Smooth muscle cell (in vitro differentiated cells): Measurements from ENCODE around the gene DDTL. TPM values are rescaled to one million over a fixed set of nuclear protein-coding genes. Genes with fewer than 3 reads are reported as not detected.
"Not testable (repeated sequence)": the region's sequence is repeated elsewhere in the genome, so short reads cannot be mapped to it uniquely, and the experiment has no call there.

ENCODE experiments used
- DNase-seq: peaks from one replicate; lab custom pipeline; 2025; ENCODE audit not compliant: unreplicated experiment; lab: John Stamatoyannopoulos, UW
- H2AFZ ChIP-seq: fragments of 200-600 bp; sonication (generic); 2 replicates; pipeline ENCODE4 v1.6.0; 2016; ENCODE audit warnings: antibody characterized with exemption, low read depth, mild to moderate bottlenecking
- H3F3A ChIP-seq: fragments of 200-600 bp; sonication (generic); 2 replicates; pipeline ENCODE4 v1.6.0; 2017; ENCODE audit warnings: antibody characterized with exemption, low read depth
- H3K27ac ChIP-seq: fragments of 200-600 bp; sonication (generic); 2 replicates; pipeline ENCODE4 v1.5.1; 2016; ENCODE audit warnings: low read depth, mild to moderate bottlenecking
- H3K27me3 ChIP-seq: fragments of 200-600 bp; sonication (generic); 2 replicates; pipeline ENCODE4 v1.6.1; 2016; ENCODE audit warnings: low read depth, mild to moderate bottlenecking
- H3K36me3 ChIP-seq: fragments of 200-600 bp; sonication (generic); 2 replicates; pipeline ENCODE4 v1.5.1; 2016; ENCODE audit warnings: low read depth
- H3K4me1 ChIP-seq: fragments of 200-600 bp; sonication (generic); 2 replicates; pipeline ENCODE4 v1.5.1; 2016; ENCODE audit warnings: low read depth
- H3K4me2 ChIP-seq: fragments of 200-600 bp; sonication (generic); 2 replicates; pipeline ENCODE4 v1.6.0; 2016; ENCODE audit warnings: mild to moderate bottlenecking
- H3K4me3 ChIP-seq: fragments of 200-600 bp; sonication (generic); 2 replicates; pipeline ENCODE4 v1.5.1; 2016; ENCODE audit warnings: mild to moderate bottlenecking
- H3K79me2 ChIP-seq: fragments of 200-600 bp; sonication (generic); 2 replicates; pipeline ENCODE4 v1.6.0; 2016; ENCODE audit warnings: low read depth, mild to moderate bottlenecking
- H3K9ac ChIP-seq: fragments of 200-600 bp; sonication (generic); 2 replicates; pipeline ENCODE4 v1.6.0; 2016; ENCODE audit warnings: low read depth
- H3K9me3 ChIP-seq: fragments of 200-600 bp; sonication (generic); replicated peaks from 2 replicates; pipeline ENCODE4 v1.5.1; 2016; ENCODE audit warnings: low read depth
- H4K20me1 ChIP-seq: fragments of 200-600 bp; sonication (generic); 2 replicates; pipeline ENCODE4 v1.6.0; 2016; ENCODE audit warnings: low read depth
- CTCF ChIP-seq: fragments of 200-600 bp; sonication (generic); IDR thresholded peaks from 2 replicates; pipeline ENCODE4 v1.5.1; 2017; ENCODE audit warnings: borderline replicate concordance, mild to moderate bottlenecking, antibody characterized with exemption; ENCODE audit not compliant: insufficient read depth, poor library complexity, severe bottlenecking
- WGBS: methylation state at CpG from one replicate; pipeline ENCODE4 v1.1.7; 2016; ENCODE audit warnings: low lambda C conversion rate; 5-methylcytosine and 5-hydroxymethylcytosine counted together
- polyA plus RNA-seq: library from polyadenylated mRNA; unstranded; fragments of >200 nt; fragmentation: Nextera tagmentation; extraction: Ambion mirVana; gene quantifications from 2 replicates; pipeline ENCODE4 v1.2.1, GENCODE V29; 2016
- total RNA-seq: library from RNA; depleted of rRNA; stranded (reverse); fragments of >200 nt; gene quantifications from 2 replicates; pipeline ENCODE4 v1.2.3, GENCODE V29; 2014

DDTL gene
- total and polyA plus RNA-seq, 2 experiments from 2014 or later: 0.24 TPM; not detected in 1

DNA sequence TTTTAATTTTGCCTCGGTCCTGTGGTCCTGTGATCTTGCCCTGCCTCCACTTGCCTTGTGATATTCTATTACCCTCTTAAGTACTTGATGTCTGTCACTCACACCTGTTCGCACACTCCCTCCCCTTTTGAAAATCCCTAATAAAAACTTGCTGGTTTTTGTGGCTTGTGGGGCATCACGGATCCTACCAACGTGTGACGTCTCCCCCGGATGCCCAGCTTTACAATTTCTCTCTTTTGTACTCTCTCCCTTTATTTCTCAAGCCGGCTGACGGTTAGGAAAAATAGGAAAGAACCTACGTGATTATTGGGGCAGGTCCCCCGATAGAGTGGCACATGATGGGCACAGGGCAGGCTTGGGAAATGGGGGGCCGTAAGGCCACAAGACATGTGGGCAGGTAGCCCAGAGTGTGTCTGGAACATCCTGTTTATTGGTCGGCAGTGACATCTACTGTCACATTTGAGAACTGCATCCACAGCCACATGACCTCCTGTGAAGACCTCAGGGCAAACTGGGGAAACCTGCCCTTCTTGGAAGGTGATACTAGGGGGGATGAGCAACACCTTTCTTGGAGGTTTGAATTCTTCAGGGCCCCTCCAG, 10.3 kb upstream of the DDTL start:
- not testable (repeated sequence) for H3K4me3 ChIP-seq, H3F3A ChIP-seq, H3K27ac ChIP-seq, H3K4me1 ChIP-seq, H3K36me3 ChIP-seq, H3K9ac ChIP-seq, H3K9me3 ChIP-seq, H4K20me1 ChIP-seq, H3K27me3 ChIP-seq, H3K79me2 ChIP-seq, H2AFZ ChIP-seq
- peak; percentile 14 for DNase-seq
- TF ChIP-seq CTCF: peak; percentile 86
- WGBS: 13% methylated on average over 12 of the region's 12 CpGs
- H3K4me2 ChIP-seq: peak overlapping the region; percentile 59

- H3K9me3 ChIP-seq, H4K20me1 ChIP-seq, H3K4me2 ChIP-seq, H3F3A ChIP-seq, H3K36me3 ChIP-seq, H3K27me3 ChIP-seq, H3K4me1 ChIP-seq, H3K9ac ChIP-seq, H2AFZ ChIP-seq, DNase-seq, H3K79me2 ChIP-seq, H3K27ac ChIP-seq, H3K4me3 ChIP-seq: not testable (repeated sequence)
- WGBS: no CpG with 5 or more reads among the region's 43 CpGs
Measured at GRCh38 chr22:23961084-23961771, 5.5 kb upstream of the DDTL start, which contains the start of gene GSTT2B. Gene GSTT2B, minus strand, starts transcription at chr22:23961195. Its CDS starts 64 bp downstream, at chr22:23961131.

DNA sequence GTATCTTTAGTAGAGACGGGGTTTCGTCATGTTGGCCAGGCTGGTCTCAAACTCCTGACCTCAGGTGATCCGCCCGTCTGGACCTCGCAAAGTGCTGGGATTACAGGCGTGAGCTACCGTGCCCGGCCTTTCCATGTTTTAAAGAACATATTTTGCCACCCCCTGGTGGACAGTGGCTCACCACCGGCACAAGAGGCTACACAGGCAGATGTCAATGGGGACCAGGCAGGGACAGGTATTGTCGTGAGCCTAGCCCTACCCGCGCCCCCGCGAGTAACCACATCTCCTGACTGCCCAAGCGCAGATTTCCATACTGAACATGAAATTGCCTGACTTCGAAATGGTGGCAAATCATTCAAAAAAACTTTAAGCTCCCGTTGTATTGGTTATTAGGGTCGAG, 594 bp upstream of the DDTL start:
- not testable (repeated sequence) for H3K79me2 ChIP-seq, H3K4me3 ChIP-seq, H2AFZ ChIP-seq, H3K9ac ChIP-seq, H3K27ac ChIP-seq, H3K36me3 ChIP-seq, H3K4me1 ChIP-seq, H3F3A ChIP-seq, H3K27me3 ChIP-seq, H4K20me1 ChIP-seq, H3K9me3 ChIP-seq, DNase-seq, H3K4me2 ChIP-seq
- WGBS: no CpG with 5 or more reads among the region's 18 CpGs

DNA sequence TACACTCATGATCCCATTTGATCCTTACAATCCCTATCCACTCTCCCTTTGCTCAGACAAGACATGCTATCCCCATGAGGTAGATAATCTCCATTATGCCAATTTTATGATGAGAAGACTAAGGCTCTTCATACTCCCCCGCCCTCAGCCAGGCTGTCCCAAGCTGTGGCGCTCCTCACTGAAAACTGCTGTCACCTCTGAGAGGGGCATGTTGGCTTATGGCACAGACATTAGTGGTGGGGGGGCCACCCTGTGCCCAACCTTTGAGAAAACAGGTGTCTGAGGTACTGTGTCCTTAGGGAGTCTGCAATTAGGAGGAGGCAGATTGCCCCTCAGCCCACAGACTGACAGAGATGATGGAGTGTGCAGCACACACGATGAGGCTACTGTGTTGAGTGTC, 2.4 kb downstream of the DDTL start:
- Histone ChIP-seq H3K9ac (no peak overlapping the region), H4K20me1 (no peaks in the 10 kb centered on the region), H3F3A (no peaks in the 10 kb centered on the region), H3K9me3 (no peaks in the 10 kb centered on the region), H2AFZ (no peak overlapping the region), H3K4me2 (no peak overlapping the region), H3K79me2 (peaks cover 3% of the 10 kb centered on the region), H3K4me1 (no peaks in the 10 kb centered on the region), H3K27me3 (no peaks in the 10 kb centered on the region), H3K27ac (no peak overlapping the region), H3K4me3 (no peak overlapping the region), H3K36me3 (no peaks in the 10 kb centered on the region)
- TF ChIP-seq CTCF: no peak
- whole genome bisulfite sequencing: 100% methylated on average over 3 of the region's 3 CpGs
- no peak for DNase-seq
